Measurements from ENCODE around the gene PYGM.

The PYGM gene

GRCh38 chr11:64731601-64732000 is 28.2 kb downstream of the PYGM start:
- DNase-seq, result no peak

GRCh38 chr11:64729851-64730382 is 29.9 kb downstream of the PYGM start:
- DNase-seq, result no peak

GRCh38 chr11:64728757-64729365 is 30.9 kb downstream of the PYGM start:
- no peak for DNase-seq

- no peak for DNase-seq
These were observed 32.8 kb downstream of the PYGM start for GRCh38 chr11:64726867-64727530.

GRCh38 chr11:64726211-64726641 is 33.5 kb downstream of the PYGM start:
- no peak for DNase-seq

- DNase-seq, result no peak
These were observed 34.8 kb downstream of the PYGM start for GRCh38 chr11:64724863-64725532.

- DNase-seq, result no peak
These were observed 35.6 kb downstream of the PYGM start for GRCh38 chr11:64723907-64724862.

GRCh38 chr11:64723117-64723906 is 36.5 kb downstream of the PYGM start, which contains the start of gene NRXN2:
Gene NRXN2 (minus strand): TSS chr11:64723197. CDS start chr11:64713699, 9,498 bp downstream.
- DNase-seq, result peak; percentile 81

GRCh38 chr11:64722141-64723065 is 37.4 kb downstream of the PYGM start:
- no peak for DNase-seq

- DNase-seq, result no peak
These were observed 38.4 kb downstream of the PYGM start for GRCh38 chr11:64721359-64721699.

- DNase-seq, result no peak
These were observed 39.0 kb downstream of the PYGM start for GRCh38 chr11:64720640-64721358.

GRCh38 chr11:64720167-64720566 is 39.6 kb downstream of the PYGM start:
- no peak for DNase-seq

GRCh38 chr11:64719406-64719805 is 40.4 kb downstream of the PYGM start:
- DNase-seq, result no peak

- DNase-seq, result no peak
These were observed 41.0 kb downstream of the PYGM start for GRCh38 chr11:64718780-64719124.

GRCh38 chr11:64718084-64718779 is 41.5 kb downstream of the PYGM start:
- DNase-seq, result no peak

- no peak for DNase-seq
These were observed 42.6 kb downstream of the PYGM start for GRCh38 chr11:64717268-64717578.

- no peak for DNase-seq
These were observed 43.1 kb downstream of the PYGM start for GRCh38 chr11:64716473-64717267.

GRCh38 chr11:64715756-64716472 is 43.9 kb downstream of the PYGM start:
- DNase-seq, result no peak
